K562 (cell line): ENCODE measurements around the gene SLC12A4. TPM values are rescaled to one million over a fixed set of nuclear protein-coding genes. Genes with fewer than 3 reads are reported as not detected.

ENCODE experiments used
- ARID2 ChIP-seq: fragments of 450-650 bp; IDR thresholded peaks from 2 replicates; pipeline ENCODE4 v1.6.1; 2017; ENCODE audit warnings: antibody characterized with exemption, mild to moderate bottlenecking
- ARNT ChIP-seq, 2 experiments: fragments of 450-650 bp; IDR thresholded peaks; 2 replicates each; pipeline ENCODE4 v1.6.1; 2016; ENCODE audit warnings: mild to moderate bottlenecking in 1 of 2
- CBX5 ChIP-seq: IDR thresholded peaks from 2 replicates; pipeline ENCODE4 v1.6.1; 2014; ENCODE audit warnings: low read depth, borderline replicate concordance
- CHD2 ChIP-seq: IDR thresholded peaks from 2 replicates; pipeline ENCODE4 v1.6.1; 2011; ENCODE audit warnings: low read depth, low read length
- CXXC5 ChIP-seq: fragments of 250-450 bp; sonication (Bioruptor Pico); IDR thresholded peaks from 2 replicates; pipeline ENCODE4 v1.8.0; 2022; ENCODE audit warnings: inconsistent platforms, mild to moderate bottlenecking, moderate library complexity
- MCM3 ChIP-seq: fragments of 450-650 bp; IDR thresholded peaks from 2 replicates; pipeline ENCODE4 v1.6.1; 2016
- MECOM ChIP-seq: fragments of 250-450 bp; sonication (Bioruptor Pico); IDR thresholded peaks from 2 replicates; pipeline ENCODE4 v1.8.0; 2022; ENCODE audit warnings: inconsistent platforms
- NR2C2 ChIP-seq, 2 experiments: fragments of 200-800 bp in 1 of 2; sonication (Bioruptor generic) in 1 of 2; sonication (generic) in 1 of 2; formaldehyde crosslinking in 1 of 2; IDR thresholded peaks; 2 replicates each; pipeline versions ENCODE4 v1.6.1 to v1.8.0; 2016 to 2022; ENCODE audit warnings: mild to moderate bottlenecking in 1 of 2, missing compliant biosample characterization in 1 of 2, missing genetic modification characterization in 1 of 2, missing genetic modification reagents in 1 of 2
- NR2F6 ChIP-seq: fragments of 450-650 bp; formaldehyde crosslinking; IDR thresholded peaks from 2 replicates; pipeline ENCODE4 v1.4.0; 2020; ENCODE audit warnings: mild to moderate bottlenecking
- NR4A1 ChIP-seq, 2 experiments: fragments of 250-450 bp in 1 of 2; fragments of 450-650 bp in 1 of 2; sonication (Bioruptor Pico) in 1 of 2; IDR thresholded peaks; 2 replicates each; pipeline versions ENCODE4 v1.4.0 to v1.6.1; 2016 to 2020; ENCODE audit warnings: mild to moderate bottlenecking in 2 of 2, missing compliant biosample characterization in 1 of 2, missing genetic modification characterization in 1 of 2, moderate library complexity in 1 of 2
- TCF7 ChIP-seq: sonication (generic); IDR thresholded peaks from 2 replicates; pipeline ENCODE4 v1.6.1; 2016; ENCODE audit warnings: antibody characterized with exemption, borderline replicate concordance
- ZNF174 ChIP-seq: fragments of 250-450 bp; sonication (Bioruptor Pico); IDR thresholded peaks from 2 replicates; pipeline ENCODE4 v1.4.0; 2020; ENCODE audit warnings: mild to moderate bottlenecking
- ZNF23 ChIP-seq: fragments of 250-450 bp; sonication (Bioruptor Pico); IDR thresholded peaks from 2 replicates; pipeline ENCODE4 v1.4.0; 2020; ENCODE audit warnings: mild to moderate bottlenecking
- polyA plus RNA-seq, 8 experiments: library from polyadenylated mRNA; depleted of rRNA in 4 of 8; stranded (reverse) in 5 of 8; unstranded in 3 of 8; fragments of >200 nt; fragmentation: Nextera tagmentation in 2 of 8; fragmentation: Illumina TruSeq in 1 of 8; extraction: Ambion mirVana in 2 of 8; extraction: Trizol in 1 of 8; gene quantifications; 2 replicates each; pipeline versions ENCODE4 v1.2.1 to v1.2.3, GENCODE V29; 2011 to 2014; ENCODE audit warnings: inconsistent platforms in 1 of 8, missing spikeins in 1 of 8
- total RNA-seq, 7 experiments: library from RNA; depleted of rRNA in 6 of 7; stranded (reverse); fragments of >200 nt in 6 of 7; fragmentation: Illumina TruSeq in 2 of 7; extraction: Trizol in 2 of 7; gene quantifications; 2 replicates each; pipeline versions ENCODE4 v1.2.1 to v1.2.3, GENCODE V29; 2011 to 2021; ENCODE audit warnings: low replicate concordance in 1 of 7
- TF ChIP-seq, protein P1 (sequence below): fragments of 150-350 bp; IDR thresholded peaks from 2 replicates; pipeline ENCODE4 v1.6.1; 2014; ENCODE audit warnings: low read depth, mild to moderate bottlenecking, low read length, borderline replicate concordance
- TF ChIP-seq, protein P2 (sequence below): sonication (generic); formaldehyde crosslinking; IDR thresholded peaks from 2 replicates; pipeline ENCODE4 v1.8.1; 2023; ENCODE audit warnings: mild to moderate bottlenecking, missing genetic modification reagents, moderate library complexity
- TF ChIP-seq, protein P3 (sequence below), 2 experiments: fragments of 150-350 bp in 1 of 2; IDR thresholded peaks; 2 replicates each; pipeline ENCODE4 v1.6.1; 2012 to 2016; ENCODE audit warnings: low read depth in 2 of 2, low read length in 2 of 2, mild to moderate bottlenecking in 1 of 2, moderate library complexity in 1 of 2
- TF ChIP-seq, protein P4 (sequence below): fragments of 250-450 bp; sonication (Bioruptor Pico); IDR thresholded peaks from 2 replicates; pipeline ENCODE4 v1.6.1; 2021; ENCODE audit warnings: mild to moderate bottlenecking

The SLC12A4 gene
- total and polyA plus RNA-seq, 9 of the 15 experiments (the other 6 are each of a cell fraction or from before 2014, with no cell fraction given): 0.75 to 43.5 (median 15.0) TPM

DNA sequence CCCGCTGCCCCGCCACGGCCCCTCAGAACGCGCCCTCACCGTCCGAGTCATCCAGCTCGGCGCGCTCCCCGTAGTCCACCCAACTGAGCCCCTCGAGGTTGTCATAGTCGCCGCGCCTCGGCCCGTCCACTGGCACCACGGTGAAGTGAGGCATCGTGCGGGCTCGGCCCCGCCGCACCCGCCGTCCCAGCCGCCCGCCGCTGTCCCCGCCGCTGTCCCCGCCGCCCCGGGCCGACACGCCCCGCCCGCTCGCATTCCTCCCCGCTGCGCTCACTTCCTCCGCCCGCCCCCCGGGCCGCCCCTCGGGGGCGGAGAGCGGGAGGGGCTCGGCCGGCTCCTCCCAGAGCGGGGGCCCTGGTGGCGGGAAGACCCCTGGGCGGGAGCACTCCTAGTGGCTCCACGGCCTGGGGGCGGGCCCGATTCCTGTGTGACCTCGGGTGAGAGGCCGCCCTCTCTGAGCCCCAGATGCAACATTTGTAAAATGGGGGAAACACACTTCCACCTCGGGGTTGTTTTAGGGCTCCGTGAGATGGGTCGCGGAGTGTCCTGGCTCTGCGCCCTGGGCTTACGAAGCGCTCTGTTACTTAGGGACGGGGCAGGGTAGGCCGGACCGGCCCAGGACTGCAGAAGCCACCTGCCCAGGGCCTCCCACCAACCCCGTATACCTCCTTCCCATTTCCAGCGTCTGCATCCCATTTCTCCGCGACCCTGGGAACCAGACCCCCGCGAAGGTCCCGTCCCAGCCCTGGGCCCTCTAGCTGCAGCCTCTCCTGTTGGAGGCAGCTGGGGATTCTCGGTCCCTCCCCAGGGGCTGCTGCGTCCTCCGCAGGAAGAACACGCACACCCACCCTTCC lies at the start of gene SLC12A4 (continued):
- no peak for TF ChIP-seq CHD2
- 0 out of 2 replicates have a peak, but pooled peaks have one; percentile 11 for TF ChIP-seq CBX5
- TF ChIP-seq, protein P1, sequence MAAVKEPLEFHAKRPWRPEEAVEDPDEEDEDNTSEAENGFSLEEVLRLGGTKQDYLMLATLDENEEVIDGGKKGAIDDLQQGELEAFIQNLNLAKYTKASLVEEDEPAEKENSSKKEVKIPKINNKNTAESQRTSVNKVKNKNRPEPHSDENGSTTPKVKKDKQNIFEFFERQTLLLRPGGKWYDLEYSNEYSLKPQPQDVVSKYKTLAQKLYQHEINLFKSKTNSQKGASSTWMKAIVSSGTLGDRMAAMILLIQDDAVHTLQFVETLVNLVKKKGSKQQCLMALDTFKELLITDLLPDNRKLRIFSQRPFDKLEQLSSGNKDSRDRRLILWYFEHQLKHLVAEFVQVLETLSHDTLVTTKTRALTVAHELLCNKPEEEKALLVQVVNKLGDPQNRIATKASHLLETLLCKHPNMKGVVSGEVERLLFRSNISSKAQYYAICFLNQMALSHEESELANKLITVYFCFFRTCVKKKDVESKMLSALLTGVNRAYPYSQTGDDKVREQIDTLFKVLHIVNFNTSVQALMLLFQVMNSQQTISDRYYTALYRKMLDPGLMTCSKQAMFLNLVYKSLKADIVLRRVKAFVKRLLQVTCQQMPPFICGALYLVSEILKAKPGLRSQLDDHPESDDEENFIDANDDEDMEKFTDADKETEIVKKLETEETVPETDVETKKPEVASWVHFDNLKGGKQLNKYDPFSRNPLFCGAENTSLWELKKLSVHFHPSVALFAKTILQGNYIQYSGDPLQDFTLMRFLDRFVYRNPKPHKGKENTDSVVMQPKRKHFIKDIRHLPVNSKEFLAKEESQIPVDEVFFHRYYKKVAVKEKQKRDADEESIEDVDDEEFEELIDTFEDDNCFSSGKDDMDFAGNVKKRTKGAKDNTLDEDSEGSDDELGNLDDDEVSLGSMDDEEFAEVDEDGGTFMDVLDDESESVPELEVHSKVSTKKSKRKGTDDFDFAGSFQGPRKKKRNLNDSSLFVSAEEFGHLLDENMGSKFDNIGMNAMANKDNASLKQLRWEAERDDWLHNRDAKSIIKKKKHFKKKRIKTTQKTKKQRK: no peak
- no peak for TF ChIP-seq NR4A1 (CRISPR knock-in tag; IDR thresholded peaks at IDR 0.05)
- TF ChIP-seq NR4A1 (tag; IDR thresholded peaks at IDR 0.05): no peak
- TF ChIP-seq ARID2: no peak
- TF ChIP-seq TCF7: no peak
- TF ChIP-seq, protein P2, sequence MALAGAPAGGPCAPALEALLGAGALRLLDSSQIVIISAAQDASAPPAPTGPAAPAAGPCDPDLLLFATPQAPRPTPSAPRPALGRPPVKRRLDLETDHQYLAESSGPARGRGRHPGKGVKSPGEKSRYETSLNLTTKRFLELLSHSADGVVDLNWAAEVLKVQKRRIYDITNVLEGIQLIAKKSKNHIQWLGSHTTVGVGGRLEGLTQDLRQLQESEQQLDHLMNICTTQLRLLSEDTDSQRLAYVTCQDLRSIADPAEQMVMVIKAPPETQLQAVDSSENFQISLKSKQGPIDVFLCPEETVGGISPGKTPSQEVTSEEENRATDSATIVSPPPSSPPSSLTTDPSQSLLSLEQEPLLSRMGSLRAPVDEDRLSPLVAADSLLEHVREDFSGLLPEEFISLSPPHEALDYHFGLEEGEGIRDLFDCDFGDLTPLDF: peak; percentile 67
- no peak for TF ChIP-seq ZNF174
- no peak for TF ChIP-seq NR2F6 (CRISPR knock-in tag)
- peak; percentile 74 for TF ChIP-seq CXXC5
- TF ChIP-seq, protein P3, sequence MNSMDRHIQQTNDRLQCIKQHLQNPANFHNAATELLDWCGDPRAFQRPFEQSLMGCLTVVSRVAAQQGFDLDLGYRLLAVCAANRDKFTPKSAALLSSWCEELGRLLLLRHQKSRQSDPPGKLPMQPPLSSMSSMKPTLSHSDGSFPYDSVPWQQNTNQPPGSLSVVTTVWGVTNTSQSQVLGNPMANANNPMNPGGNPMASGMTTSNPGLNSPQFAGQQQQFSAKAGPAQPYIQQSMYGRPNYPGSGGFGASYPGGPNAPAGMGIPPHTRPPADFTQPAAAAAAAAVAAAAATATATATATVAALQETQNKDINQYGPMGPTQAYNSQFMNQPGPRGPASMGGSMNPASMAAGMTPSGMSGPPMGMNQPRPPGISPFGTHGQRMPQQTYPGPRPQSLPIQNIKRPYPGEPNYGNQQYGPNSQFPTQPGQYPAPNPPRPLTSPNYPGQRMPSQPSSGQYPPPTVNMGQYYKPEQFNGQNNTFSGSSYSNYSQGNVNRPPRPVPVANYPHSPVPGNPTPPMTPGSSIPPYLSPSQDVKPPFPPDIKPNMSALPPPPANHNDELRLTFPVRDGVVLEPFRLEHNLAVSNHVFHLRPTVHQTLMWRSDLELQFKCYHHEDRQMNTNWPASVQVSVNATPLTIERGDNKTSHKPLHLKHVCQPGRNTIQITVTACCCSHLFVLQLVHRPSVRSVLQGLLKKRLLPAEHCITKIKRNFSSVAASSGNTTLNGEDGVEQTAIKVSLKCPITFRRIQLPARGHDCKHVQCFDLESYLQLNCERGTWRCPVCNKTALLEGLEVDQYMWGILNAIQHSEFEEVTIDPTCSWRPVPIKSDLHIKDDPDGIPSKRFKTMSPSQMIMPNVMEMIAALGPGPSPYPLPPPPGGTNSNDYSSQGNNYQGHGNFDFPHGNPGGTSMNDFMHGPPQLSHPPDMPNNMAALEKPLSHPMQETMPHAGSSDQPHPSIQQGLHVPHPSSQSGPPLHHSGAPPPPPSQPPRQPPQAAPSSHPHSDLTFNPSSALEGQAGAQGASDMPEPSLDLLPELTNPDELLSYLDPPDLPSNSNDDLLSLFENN (IDR thresholded peaks at IDR 0.05; ENCODE audit: low read depth in 2 of 2, low read length in 2 of 2): 0 out of 4 replicates have a peak, but pooled peaks of 1 of the 2 experiments have one; percentile 5
- TF ChIP-seq NR2C2 (CRISPR knock-in tag; IDR thresholded peaks at IDR 0.05): no peak
- 0 out of 2 replicates have a peak, but pooled peaks have one; percentile 36 for TF ChIP-seq NR2C2 (tag; IDR thresholded peaks at IDR 0.05)
- TF ChIP-seq MECOM (CRISPR knock-in tag): no peak
- peak in 1 of 2 experiments; percentile 74; a peak in 1 of 4 replicates for TF ChIP-seq ARNT (IDR thresholded peaks at IDR 0.05)
- no peak for TF ChIP-seq ZNF23 (CRISPR knock-in tag)
- TF ChIP-seq, protein P4, sequence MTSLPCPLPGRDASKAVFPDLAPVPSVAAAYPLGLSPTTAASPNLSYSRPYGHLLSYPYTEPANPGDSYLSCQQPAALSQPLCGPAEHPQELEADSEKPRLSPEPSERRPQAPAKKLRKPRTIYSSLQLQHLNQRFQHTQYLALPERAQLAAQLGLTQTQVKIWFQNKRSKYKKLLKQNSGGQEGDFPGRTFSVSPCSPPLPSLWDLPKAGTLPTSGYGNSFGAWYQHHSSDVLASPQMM (CRISPR knock-in tag): no peak
- TF ChIP-seq MCM3: no peak
